OCI-LY3 (cell line): Measurements from ENCODE around the gene ST3GAL3.

Source experiments
- EZH2phosphoT487 ChIP-seq: fragments of 200-600 bp; shearing (Covaris generic); IDR thresholded peaks from 2 replicates; pipeline ENCODE4 v1.6.1; 2018; ENCODE audit warnings: antibody characterized with exemption, mixed run types, low read depth
- TF ChIP-seq, protein P1 (sequence below): fragments of 200-600, 300-600 bp; sonication (generic); IDR thresholded peaks from 2 replicates; pipeline ENCODE4 v1.5.1; 2014; ENCODE audit warnings: antibody characterized with exemption, low read length, low read depth

DNA sequence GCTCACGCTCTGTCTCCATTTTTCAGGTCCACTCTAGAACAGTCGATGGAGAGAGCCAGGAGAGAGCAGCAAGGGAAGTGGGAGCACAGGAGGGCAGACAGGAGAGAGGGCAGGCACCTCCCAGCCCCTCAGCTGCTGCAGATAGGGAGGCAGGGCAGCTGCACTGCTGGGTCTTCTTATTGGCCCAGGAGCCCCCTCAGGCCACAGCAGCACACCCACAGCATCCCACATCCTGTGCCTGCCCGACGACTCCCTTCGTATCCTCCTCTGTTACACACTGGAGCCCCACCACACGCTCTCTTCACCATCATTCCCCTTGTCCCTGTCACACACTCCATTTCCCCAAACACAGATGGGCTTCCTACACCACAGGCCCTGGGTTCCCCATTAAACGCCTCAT lies 212.6 kb downstream of the ST3GAL3 start:
- TF ChIP-seq, protein P1, sequence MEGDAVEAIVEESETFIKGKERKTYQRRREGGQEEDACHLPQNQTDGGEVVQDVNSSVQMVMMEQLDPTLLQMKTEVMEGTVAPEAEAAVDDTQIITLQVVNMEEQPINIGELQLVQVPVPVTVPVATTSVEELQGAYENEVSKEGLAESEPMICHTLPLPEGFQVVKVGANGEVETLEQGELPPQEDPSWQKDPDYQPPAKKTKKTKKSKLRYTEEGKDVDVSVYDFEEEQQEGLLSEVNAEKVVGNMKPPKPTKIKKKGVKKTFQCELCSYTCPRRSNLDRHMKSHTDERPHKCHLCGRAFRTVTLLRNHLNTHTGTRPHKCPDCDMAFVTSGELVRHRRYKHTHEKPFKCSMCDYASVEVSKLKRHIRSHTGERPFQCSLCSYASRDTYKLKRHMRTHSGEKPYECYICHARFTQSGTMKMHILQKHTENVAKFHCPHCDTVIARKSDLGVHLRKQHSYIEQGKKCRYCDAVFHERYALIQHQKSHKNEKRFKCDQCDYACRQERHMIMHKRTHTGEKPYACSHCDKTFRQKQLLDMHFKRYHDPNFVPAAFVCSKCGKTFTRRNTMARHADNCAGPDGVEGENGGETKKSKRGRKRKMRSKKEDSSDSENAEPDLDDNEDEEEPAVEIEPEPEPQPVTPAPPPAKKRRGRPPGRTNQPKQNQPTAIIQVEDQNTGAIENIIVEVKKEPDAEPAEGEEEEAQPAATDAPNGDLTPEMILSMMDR: no peak
- no peak for TF ChIP-seq EZH2phosphoT487
